ENCODE measurements around the gene FOXA3. TPM values are rescaled to one million over a fixed set of nuclear protein-coding genes. Genes with fewer than 3 reads are reported as not detected.

Gene FOXA3
- total RNA-seq, 1 experiment from 2014 or later, result 2.8 TPM

- DNase-seq (ENCODE audit: low read depth), result no peak
Observed at GRCh38 chr19:45917421-45918091, 53.4 kb downstream of the FOXA3 start.

GRCh38 chr19:45918721-45919120 lies 54.6 kb downstream of the FOXA3 start:
- no peak for DNase-seq (ENCODE audit: low read depth)

GRCh38 chr19:45919678-45920077 lies 55.6 kb downstream of the FOXA3 start:
- peak; percentile 44 for DNase-seq (ENCODE audit: low read depth)

- DNase-seq (ENCODE audit: low read depth), result no peak
Observed at GRCh38 chr19:45920458-45920857, 56.3 kb downstream of the FOXA3 start.

GRCh38 chr19:45922281-45922680 lies 58.2 kb downstream of the FOXA3 start:
- no peak for DNase-seq (ENCODE audit: low read depth)

Other genes with a start within 250 kb of the FOXA3 start
- gene EML2, start 224.9 kb upstream of the FOXA3 start, total RNA-seq (2014; rRNA removed; shearing (Covaris generic)), result 18.8 and 28.4 TPM in 2 replicates
- 0.07 and 0.23 TPM in 2 replicates for gene GIPR, start 196.1 kb upstream of the FOXA3 start, total RNA-seq (2014; rRNA removed; shearing (Covaris generic))
- gene SNRPD2, start 172.4 kb upstream of the FOXA3 start, total RNA-seq (2014; rRNA removed; shearing (Covaris generic)), result 612 and 1,194 TPM in 2 replicates
- 16.9 and 20.9 TPM in 2 replicates for gene QPCTL, start 171.7 kb upstream of the FOXA3 start, total RNA-seq (2014; rRNA removed; shearing (Covaris generic))
- gene FBXO46, start 133.4 kb upstream of the FOXA3 start, total RNA-seq (2014; rRNA removed; shearing (Covaris generic)), result 9.5 and 14.2 TPM in 2 replicates
- 0.07 and 0.37 TPM in 2 replicates for gene MEIOSIN, start 130.9 kb upstream of the FOXA3 start, total RNA-seq (2014; rRNA removed; shearing (Covaris generic))
- 7.7 and 10.2 TPM in 2 replicates for gene SIX5, start 95.1 kb upstream of the FOXA3 start, total RNA-seq (2014; rRNA removed; shearing (Covaris generic))
- gene DMPK, start 81.8 kb upstream of the FOXA3 start, total RNA-seq (2014; rRNA removed; shearing (Covaris generic)), result 7.0 and 10.1 TPM in 2 replicates
- 35.9 and 44.3 TPM in 2 replicates for gene DMWD, start 71.5 kb upstream of the FOXA3 start, total RNA-seq (2014; rRNA removed; shearing (Covaris generic))
- gene RSPH6A, start 49.0 kb upstream of the FOXA3 start, total RNA-seq (2014; rRNA removed; shearing (Covaris generic)), result 0.13 TPM in 1 of 2 replicates, not detected in the other
- gene SYMPK, start 1.2 kb upstream of the FOXA3 start, total RNA-seq (2014; rRNA removed; shearing (Covaris generic)), result 73.4 and 89.3 TPM in 2 replicates
- gene IRF2BP1, start 21.8 kb downstream of the FOXA3 start, total RNA-seq (2014; rRNA removed; shearing (Covaris generic)), result 57.1 and 57.4 TPM in 2 replicates
- 2.2 and 4.4 TPM in 2 replicates for gene MYPOP, start 38.3 kb downstream of the FOXA3 start, total RNA-seq (2014; rRNA removed; shearing (Covaris generic))
- not detected in 2 replicates for gene NANOS2, start 50.5 kb downstream of the FOXA3 start, total RNA-seq (2014; rRNA removed; shearing (Covaris generic))
- gene NOVA2, start 109.5 kb downstream of the FOXA3 start, total RNA-seq (2014; rRNA removed; shearing (Covaris generic)), result 0.47 and 0.59 TPM in 2 replicates
- 4.7 and 8.7 TPM in 2 replicates for gene CCDC61, start 131.1 kb downstream of the FOXA3 start, total RNA-seq (2014; rRNA removed; shearing (Covaris generic))
- not detected in 2 replicates for gene PGLYRP1, start 158.7 kb downstream of the FOXA3 start, total RNA-seq (2014; rRNA removed; shearing (Covaris generic))
- gene IGFL4, start 176.7 kb downstream of the FOXA3 start, total RNA-seq (2014; rRNA removed; shearing (Covaris generic)), result not detected in 2 replicates

All from HT1080 (cell line).